HEK293 (cell line): ENCODE data around the gene PDE10A.
A peak's percentile ranks its signal among the peaks of the same experiment; 100 is the strongest.

Source experiments
- FEZF1 ChIP-seq: fragments of 450-650 bp; formaldehyde crosslinking; IDR thresholded peaks from 2 replicates; pipeline ENCODE4 v1.5.1; 2016; ENCODE audit warnings: missing biosample characterization, missing genetic modification characterization
- HIC1 ChIP-seq: fragments of 450-650 bp; formaldehyde crosslinking; IDR thresholded peaks from 2 replicates; pipeline ENCODE4 v1.5.1; 2016; ENCODE audit warnings: missing biosample characterization, missing genetic modification characterization
- INSM2 ChIP-seq: fragments of 450-650 bp; formaldehyde crosslinking; IDR thresholded peaks from 2 replicates; pipeline ENCODE4 v1.5.1; 2016; ENCODE audit warnings: missing biosample characterization, missing genetic modification characterization
- KLF8 ChIP-seq: fragments of 450-650 bp; formaldehyde crosslinking; IDR thresholded peaks from 2 replicates; pipeline ENCODE4 v1.5.1; 2016; ENCODE audit warnings: missing biosample characterization, missing genetic modification characterization
- KLF9 ChIP-seq: fragments of 450-650 bp; formaldehyde crosslinking; IDR thresholded peaks from 2 replicates; pipeline ENCODE4 v1.5.1; 2016; ENCODE audit warnings: missing biosample characterization, missing genetic modification characterization, low read depth
- MEIS1 ChIP-seq: sonication (generic); formaldehyde crosslinking; IDR thresholded peaks from 2 replicates; pipeline ENCODE4 v1.8.1; 2022; ENCODE audit warnings: missing genetic modification reagents, mild to moderate bottlenecking, borderline replicate concordance
- PATZ1 ChIP-seq: fragments of 450-650 bp; formaldehyde crosslinking; IDR thresholded peaks from 2 replicates; pipeline ENCODE4 v1.5.1; 2016; ENCODE audit warnings: missing biosample characterization, missing genetic modification characterization
- PRDM2 ChIP-seq: fragments of 450-650 bp; formaldehyde crosslinking; IDR thresholded peaks from 2 replicates; pipeline ENCODE4 v1.5.1; 2016; ENCODE audit warnings: missing biosample characterization, missing genetic modification characterization, borderline replicate concordance
- ZFP41 ChIP-seq: fragments of 450-650 bp; formaldehyde crosslinking; IDR thresholded peaks from 2 replicates; pipeline ENCODE4 v1.5.1; 2016; ENCODE audit warnings: missing biosample characterization, missing genetic modification characterization, borderline replicate concordance
- ZNF146 ChIP-seq: fragments of 450-650 bp; formaldehyde crosslinking; IDR thresholded peaks from 2 replicates; pipeline ENCODE4 v1.5.1; 2016; ENCODE audit warnings: missing biosample characterization, missing genetic modification characterization
- ZNF169 ChIP-seq: fragments of 450-650 bp; formaldehyde crosslinking; IDR thresholded peaks from 2 replicates; pipeline ENCODE4 v1.5.1; 2016; ENCODE audit warnings: missing biosample characterization, missing genetic modification characterization
- ZNF184 ChIP-seq: fragments of 450-650 bp; IDR thresholded peaks from 2 replicates; pipeline ENCODE4 v1.5.1; 2018; ENCODE audit warnings: missing biosample characterization, mild to moderate bottlenecking, missing genetic modification characterization
- ZNF324 ChIP-seq: fragments of 450-650 bp; formaldehyde crosslinking; IDR thresholded peaks from 2 replicates; pipeline ENCODE4 v1.5.1; 2016; ENCODE audit warnings: missing biosample characterization, missing genetic modification characterization
- ZNF473 ChIP-seq: fragments of 450-650 bp; formaldehyde crosslinking; IDR thresholded peaks from 2 replicates; pipeline ENCODE4 v1.5.1; 2017; ENCODE audit warnings: missing biosample characterization, missing genetic modification characterization
- ZNF521 ChIP-seq: fragments of 450-650 bp; formaldehyde crosslinking; IDR thresholded peaks from 2 replicates; pipeline ENCODE4 v1.5.1; 2017; ENCODE audit warnings: missing biosample characterization, mild to moderate bottlenecking, missing genetic modification characterization
- ZNF558 ChIP-seq: fragments of 450-650 bp; formaldehyde crosslinking; IDR thresholded peaks from 2 replicates; pipeline ENCODE4 v1.5.1; 2016; ENCODE audit warnings: missing biosample characterization, missing genetic modification characterization
- ZNF610 ChIP-seq: fragments of 450-650 bp; formaldehyde crosslinking; IDR thresholded peaks from 2 replicates; pipeline ENCODE4 v1.5.1; 2016; ENCODE audit warnings: missing biosample characterization, missing genetic modification characterization, borderline replicate concordance
- ZNF626 ChIP-seq: fragments of 450-650 bp; sonication (Bioruptor Pico); formaldehyde crosslinking; IDR thresholded peaks from 2 replicates; pipeline ENCODE4 v1.5.1; 2018; ENCODE audit warnings: missing biosample characterization, missing genetic modification characterization, inconsistent platforms
- ZSCAN16 ChIP-seq: fragments of 450-650 bp; formaldehyde crosslinking; IDR thresholded peaks from 2 replicates; pipeline ENCODE4 v1.5.1; 2016; ENCODE audit warnings: missing biosample characterization, missing genetic modification characterization
- TF ChIP-seq, protein P1 (sequence below): fragments of 450-650 bp; formaldehyde crosslinking; IDR thresholded peaks from 2 replicates; pipeline ENCODE4 v1.5.1; 2016; ENCODE audit warnings: missing biosample characterization, missing genetic modification characterization
- TF ChIP-seq, protein P2 (sequence below): fragments of 450-650 bp; formaldehyde crosslinking; IDR thresholded peaks from 2 replicates; pipeline ENCODE4 v1.5.1; 2016; ENCODE audit warnings: missing biosample characterization, missing genetic modification characterization

The PDE10A gene

DNA sequence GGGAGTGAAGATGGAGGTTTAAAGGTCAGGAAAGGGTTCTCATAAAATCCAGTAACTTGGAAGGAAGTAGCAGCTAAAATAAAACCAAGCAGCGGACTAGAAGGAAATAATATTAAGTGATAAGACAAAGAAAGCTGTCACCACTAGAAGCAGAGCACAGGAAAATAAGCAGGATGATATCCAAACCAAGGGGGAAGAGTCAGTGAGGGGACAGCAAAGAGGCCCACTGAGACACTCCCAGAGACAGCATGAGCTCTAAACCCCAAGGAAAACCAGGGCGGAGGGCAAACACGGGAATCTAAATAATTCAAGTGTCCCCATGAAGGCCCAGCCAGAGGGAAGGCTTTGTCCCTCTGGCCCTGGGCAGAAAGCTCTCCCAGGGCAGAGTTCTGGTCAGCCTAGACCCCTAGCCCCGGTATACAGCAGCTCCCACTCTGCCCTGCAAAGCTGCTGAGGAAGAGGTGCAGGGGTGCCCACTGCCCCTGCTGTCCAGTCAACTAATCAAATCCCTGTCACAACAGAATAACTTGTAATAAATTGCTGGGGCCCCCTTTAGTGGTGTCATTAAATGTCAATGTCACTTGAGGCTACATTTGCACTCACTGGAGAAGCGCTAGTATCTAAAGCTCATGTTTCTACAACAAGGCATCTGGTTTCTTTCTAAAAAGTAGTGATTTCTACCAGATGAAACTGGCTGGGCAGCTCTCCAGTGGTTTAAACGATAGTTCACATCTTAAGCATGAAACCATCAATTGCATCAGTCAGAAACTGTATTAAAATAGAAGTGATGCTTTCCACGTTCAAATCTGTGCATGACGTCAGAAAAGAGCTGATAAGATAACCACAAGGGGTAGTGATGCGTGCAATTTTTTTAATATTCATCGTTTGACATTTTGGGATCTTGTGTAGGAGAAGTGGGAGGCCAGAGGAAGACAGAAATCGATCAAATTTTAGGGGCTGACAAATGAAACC, 13.6 kb downstream of the PDE10A start (continued):
- TF ChIP-seq KLF8 (tag by site-specific recombination) (no peak), FEZF1 (peak; percentile 66), ZNF324 (tag by site-specific recombination) (0 out of 2 replicates have a peak, but pooled peaks have one; percentile 51), ZNF610 (no peak), MEIS1 (no peak), ZNF169 (tag by site-specific recombination) (no peak), ZNF184 (no peak), PATZ1 (tag by site-specific recombination) (0 out of 2 replicates have a peak, but pooled peaks have one; percentile 28), ZSCAN16 (tag by site-specific recombination) (no peak), ZNF626 (tag by site-specific recombination) (no peak), ZNF521 (tag by site-specific recombination) (no peak), KLF9 (no peak), PRDM2 (no peak), ZFP41 (tag by site-specific recombination) (no peak), HIC1 (tag by site-specific recombination) (no peak), ZNF473 (tag by site-specific recombination) (no peak), ZNF146 (no peak), INSM2 (tag by site-specific recombination) (no peak), ZNF558 (tag by site-specific recombination) (no peak)
- TF ChIP-seq, protein P1, sequence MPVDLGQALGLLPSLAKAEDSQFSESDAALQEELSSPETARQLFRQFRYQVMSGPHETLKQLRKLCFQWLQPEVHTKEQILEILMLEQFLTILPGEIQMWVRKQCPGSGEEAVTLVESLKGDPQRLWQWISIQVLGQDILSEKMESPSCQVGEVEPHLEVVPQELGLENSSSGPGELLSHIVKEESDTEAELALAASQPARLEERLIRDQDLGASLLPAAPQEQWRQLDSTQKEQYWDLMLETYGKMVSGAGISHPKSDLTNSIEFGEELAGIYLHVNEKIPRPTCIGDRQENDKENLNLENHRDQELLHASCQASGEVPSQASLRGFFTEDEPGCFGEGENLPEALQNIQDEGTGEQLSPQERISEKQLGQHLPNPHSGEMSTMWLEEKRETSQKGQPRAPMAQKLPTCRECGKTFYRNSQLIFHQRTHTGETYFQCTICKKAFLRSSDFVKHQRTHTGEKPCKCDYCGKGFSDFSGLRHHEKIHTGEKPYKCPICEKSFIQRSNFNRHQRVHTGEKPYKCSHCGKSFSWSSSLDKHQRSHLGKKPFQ (tag by site-specific recombination) = no peak
- TF ChIP-seq, protein P2, sequence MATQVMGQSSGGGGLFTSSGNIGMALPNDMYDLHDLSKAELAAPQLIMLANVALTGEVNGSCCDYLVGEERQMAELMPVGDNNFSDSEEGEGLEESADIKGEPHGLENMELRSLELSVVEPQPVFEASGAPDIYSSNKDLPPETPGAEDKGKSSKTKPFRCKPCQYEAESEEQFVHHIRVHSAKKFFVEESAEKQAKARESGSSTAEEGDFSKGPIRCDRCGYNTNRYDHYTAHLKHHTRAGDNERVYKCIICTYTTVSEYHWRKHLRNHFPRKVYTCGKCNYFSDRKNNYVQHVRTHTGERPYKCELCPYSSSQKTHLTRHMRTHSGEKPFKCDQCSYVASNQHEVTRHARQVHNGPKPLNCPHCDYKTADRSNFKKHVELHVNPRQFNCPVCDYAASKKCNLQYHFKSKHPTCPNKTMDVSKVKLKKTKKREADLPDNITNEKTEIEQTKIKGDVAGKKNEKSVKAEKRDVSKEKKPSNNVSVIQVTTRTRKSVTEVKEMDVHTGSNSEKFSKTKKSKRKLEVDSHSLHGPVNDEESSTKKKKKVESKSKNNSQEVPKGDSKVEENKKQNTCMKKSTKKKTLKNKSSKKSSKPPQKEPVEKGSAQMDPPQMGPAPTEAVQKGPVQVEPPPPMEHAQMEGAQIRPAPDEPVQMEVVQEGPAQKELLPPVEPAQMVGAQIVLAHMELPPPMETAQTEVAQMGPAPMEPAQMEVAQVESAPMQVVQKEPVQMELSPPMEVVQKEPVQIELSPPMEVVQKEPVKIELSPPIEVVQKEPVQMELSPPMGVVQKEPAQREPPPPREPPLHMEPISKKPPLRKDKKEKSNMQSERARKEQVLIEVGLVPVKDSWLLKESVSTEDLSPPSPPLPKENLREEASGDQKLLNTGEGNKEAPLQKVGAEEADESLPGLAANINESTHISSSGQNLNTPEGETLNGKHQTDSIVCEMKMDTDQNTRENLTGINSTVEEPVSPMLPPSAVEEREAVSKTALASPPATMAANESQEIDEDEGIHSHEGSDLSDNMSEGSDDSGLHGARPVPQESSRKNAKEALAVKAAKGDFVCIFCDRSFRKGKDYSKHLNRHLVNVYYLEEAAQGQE (tag by site-specific recombination) = no peak
